ENCODE results near the gene LIN7A.

Gene LIN7A

DNA sequence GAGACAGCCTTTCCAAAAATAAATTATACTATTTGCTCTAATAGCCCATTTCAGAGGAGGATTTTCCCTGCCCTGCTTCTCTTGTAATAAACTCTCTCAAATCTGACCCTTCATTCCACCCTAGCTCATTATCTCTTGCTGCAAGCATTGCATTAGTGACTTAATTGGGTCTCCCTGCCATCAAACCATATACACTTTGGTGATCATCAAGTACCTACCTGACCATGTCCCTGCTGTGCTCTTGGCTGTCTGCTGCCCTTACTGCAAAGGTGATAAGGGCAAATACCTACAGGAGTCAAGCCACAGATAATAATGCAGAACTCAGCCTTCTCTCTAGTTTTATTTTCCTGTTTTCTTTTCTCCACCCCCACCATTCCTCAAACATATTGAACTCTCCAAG lies 88.4 kb downstream of the LIN7A start:
- DNase-seq: no peak

DNA sequence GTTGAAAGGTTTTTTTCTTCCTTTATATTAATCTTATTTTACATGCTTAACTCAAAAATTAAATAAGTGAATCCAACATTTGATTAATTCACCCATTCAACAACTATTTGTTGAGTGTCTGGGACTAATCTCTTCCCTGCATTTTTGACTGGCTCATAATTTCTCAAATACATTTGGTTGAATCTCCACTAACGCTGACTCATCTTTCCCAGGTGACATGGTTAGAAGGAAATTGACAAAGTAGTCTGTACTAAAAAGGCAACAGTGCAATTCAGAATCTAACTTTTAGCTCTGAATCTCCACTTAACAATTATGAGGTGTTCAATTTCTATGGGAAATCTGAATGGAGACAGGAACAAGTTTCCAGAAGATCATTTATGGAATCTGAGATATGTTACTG lies 88.9 kb downstream of the LIN7A start:
- DNase-seq: no peak

- no peak for DNase-seq
Measured at GRCh38 chr12:80847575-80847974, 90.2 kb downstream of the LIN7A start.

DNA sequence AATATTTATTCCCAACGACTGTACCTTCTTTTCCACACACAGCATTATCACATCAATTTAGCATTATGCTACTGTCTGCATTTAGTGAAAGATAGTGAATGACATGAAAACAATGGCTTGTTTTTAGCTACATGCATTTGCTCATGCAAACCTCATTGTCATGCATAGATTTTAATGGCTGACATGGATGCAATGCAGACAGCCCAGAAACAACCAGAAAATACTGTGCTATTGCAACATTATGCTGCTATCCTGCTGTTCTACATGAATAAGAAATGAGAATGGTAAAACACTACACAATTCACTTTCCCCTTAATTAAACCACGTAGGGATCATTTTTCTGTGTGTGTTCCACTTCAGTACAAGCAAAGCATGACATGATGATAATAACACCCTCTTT lies 90.8 kb downstream of the LIN7A start:
- no peak for DNase-seq

GRCh38 chr12:80845639-80846038 lies 92.1 kb downstream of the LIN7A start:
- no peak for DNase-seq

GRCh38 chr12:80843969-80844368 lies 93.8 kb downstream of the LIN7A start:
- DNase-seq: no peak

DNA sequence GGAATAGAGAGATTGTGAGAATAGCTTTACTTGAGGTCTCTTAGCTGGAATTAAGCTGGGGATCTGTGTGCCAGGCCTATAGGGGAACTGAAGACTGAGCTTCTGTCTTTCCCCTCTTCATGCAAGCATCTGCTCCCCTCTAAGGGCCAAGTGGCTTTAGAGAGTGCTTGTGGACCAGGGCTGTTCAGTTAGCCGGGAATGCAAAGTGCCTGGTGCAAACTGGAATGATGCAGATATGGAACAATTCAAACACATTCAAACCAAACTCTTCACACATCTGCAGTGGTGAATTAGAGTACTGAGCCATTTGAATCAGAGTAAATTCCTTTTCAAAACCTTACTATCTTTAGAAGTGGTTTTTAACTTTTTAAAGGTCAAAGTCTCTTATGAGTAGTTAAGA lies 99.0 kb downstream of the LIN7A start:
- DNase-seq: no peak

GRCh38 chr12:80838024-80838658 lies 99.6 kb downstream of the LIN7A start:
- DNase-seq: no peak

DNA sequence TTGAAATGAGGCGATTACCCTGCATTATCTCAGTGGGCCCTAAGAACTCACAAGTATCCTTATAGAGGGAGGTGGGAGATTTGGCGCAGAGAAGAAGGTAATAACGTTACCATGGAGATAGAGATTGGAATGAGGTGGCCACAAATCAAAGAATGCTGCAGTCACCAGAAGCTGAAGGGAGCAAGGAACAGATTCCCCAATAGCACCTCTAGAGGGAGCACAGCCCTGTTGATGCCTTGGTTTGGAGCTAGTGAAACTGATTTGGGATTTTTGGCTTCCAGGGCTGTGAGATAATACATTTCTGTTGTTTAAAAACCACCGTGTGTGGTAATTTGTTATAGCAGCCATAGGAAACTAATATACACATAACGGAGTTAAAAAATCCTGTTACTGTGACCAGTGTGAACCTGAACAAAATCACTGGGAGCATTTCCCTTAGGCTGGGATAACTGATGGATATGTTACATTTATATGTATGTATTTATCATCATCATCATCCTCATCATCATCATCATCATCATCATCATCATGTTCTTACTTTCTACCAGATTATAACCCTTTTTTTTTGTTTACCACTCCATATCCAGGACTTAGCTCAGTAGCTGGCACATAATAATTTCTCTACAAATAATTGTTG lies 100.3 kb downstream of the LIN7A start:
- DNase-seq: no peak

- DNase-seq: no peak
Measured at GRCh38 chr12:80834724-80835123, 103.0 kb downstream of the LIN7A start.

DNA sequence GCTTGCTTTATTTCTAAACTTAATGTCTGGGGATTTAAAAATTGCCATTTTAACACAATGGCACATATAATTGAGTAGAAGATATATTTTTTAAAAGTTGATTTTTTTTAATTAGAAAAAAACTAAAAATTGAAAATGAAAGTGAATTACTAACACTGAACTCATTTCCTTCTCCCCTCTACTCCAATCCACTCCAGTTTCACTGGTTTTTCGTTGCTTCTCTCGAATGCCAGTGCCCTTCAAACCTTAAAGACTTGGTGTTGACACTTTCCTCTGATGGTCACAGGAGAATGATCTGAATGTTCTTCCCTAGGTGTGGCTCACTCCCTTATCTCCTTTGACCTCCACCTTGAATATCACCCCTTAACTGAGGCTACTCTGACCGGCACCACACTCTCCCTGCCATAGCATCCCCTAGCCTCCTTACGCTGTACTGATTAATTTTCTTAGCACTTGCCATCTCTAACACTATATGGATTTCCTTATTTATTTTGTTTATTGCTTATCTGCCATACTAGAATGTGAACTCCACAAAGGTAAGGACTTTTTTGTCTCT lies 107.1 kb downstream of the LIN7A start:
- DNase-seq: no peak

DNA sequence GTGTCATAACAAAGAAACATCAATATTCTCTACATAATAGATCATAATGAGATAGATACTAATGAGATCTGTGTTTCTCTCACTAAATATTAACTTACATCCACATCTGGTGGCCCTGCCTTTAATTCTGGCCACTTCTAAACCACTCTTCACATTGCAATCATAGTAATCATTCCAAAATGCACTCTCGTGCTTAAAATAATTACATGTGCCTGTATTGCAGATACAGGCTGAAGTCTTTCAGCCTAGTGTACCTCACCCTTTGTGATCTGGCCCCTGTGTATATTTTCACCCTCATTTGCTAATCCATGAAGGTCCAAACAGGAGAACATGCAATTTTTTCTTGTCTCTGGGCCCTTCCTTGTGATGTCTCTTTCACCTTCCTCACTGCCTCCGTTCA lies 108.0 kb downstream of the LIN7A start:
- DNase-seq: no peak

- DNase-seq: no peak
Measured at GRCh38 chr12:80825506-80825905, 112.2 kb downstream of the LIN7A start.

- DNase-seq: no peak
Measured at GRCh38 chr12:80823393-80823792, 114.3 kb downstream of the LIN7A start.

- DNase-seq: no peak
Measured at GRCh38 chr12:80821513-80822000, 116.2 kb downstream of the LIN7A start.

- no peak for DNase-seq
Measured at GRCh38 chr12:80818878-80819277, 118.9 kb downstream of the LIN7A start.

DNA sequence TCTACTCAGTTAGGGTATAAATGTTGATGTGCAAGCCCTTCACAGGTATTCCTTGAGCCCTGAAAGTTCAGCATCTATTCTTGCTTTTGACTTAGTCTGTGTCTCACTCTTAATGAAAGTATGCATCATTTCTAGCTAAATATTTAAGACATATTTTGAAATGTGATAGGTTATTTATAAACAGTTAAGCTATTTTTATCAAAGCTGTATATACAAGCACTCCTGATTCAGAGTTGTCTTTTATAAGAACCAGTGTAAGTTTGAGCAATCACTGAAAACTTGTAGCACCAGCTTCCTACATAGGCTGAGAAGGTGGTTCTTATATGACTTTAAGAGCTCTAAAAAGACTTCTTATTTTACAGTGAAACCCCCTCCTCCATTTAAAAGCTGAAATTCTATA lies 122.4 kb downstream of the LIN7A start:
- no peak for DNase-seq

DNA sequence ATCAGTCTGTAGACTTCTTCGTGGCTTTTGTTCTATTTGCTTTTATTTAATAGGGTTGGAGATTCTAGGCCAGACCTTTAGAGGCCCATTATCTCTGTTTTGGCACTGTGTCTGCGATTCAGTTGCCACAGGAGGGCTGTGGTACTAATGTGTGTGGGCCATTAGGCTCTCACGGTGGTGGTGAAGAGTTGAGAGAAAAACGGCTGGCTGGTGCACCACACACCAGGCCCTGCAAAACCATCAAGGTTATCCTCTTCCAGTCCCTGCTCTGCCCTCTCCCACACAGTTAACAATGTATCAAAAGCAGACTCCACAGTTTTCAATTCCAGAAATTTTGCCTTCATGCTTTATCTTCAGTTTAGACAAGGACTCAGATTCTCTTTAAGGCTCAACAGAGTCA lies 123.3 kb downstream of the LIN7A start:
- DNase-seq: no peak

- DNase-seq: no peak
Measured at GRCh38 chr12:80813820-80814219, 123.9 kb downstream of the LIN7A start.

- DNase-seq: no peak
Measured at GRCh38 chr12:80811957-80812708, 125.6 kb downstream of the LIN7A start.

DNA sequence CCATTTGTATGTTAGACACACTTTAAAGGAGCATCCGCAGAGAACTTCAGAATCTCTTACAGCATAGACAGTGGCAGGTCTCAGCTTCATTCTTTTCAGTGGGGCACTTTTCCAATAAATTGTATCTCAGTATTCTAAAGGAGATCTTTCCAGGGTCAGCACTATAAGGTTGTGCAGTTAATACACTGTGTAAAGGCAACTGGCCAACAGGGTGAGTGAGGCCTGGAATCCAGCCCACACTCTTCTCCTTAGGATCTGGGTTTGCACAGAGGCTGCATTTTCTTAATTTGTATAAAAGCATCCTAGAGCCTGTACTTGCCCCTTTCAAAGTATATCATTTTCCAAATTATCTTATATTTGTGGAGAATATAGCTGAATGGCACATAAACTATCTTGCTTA lies 126.9 kb downstream of the LIN7A start:
- DNase-seq: no peak

- DNase-seq: no peak
Measured at GRCh38 chr12:80807640-80808288, 130.0 kb downstream of the LIN7A start.

- no peak for DNase-seq
Measured at GRCh38 chr12:80805106-80805505, 132.6 kb downstream of the LIN7A start.
